Measurements from ENCODE around the gene ESRRG. TPM values are rescaled to one million over a fixed set of nuclear protein-coding genes. Genes with fewer than 3 reads are reported as not detected.

The ESRRG gene
- total and polyA plus RNA-seq, 2 of the 8 experiments (the other 6 are each of a cell fraction or from before 2014, with no cell fraction given): 0.59 to 1.4 TPM

DNA sequence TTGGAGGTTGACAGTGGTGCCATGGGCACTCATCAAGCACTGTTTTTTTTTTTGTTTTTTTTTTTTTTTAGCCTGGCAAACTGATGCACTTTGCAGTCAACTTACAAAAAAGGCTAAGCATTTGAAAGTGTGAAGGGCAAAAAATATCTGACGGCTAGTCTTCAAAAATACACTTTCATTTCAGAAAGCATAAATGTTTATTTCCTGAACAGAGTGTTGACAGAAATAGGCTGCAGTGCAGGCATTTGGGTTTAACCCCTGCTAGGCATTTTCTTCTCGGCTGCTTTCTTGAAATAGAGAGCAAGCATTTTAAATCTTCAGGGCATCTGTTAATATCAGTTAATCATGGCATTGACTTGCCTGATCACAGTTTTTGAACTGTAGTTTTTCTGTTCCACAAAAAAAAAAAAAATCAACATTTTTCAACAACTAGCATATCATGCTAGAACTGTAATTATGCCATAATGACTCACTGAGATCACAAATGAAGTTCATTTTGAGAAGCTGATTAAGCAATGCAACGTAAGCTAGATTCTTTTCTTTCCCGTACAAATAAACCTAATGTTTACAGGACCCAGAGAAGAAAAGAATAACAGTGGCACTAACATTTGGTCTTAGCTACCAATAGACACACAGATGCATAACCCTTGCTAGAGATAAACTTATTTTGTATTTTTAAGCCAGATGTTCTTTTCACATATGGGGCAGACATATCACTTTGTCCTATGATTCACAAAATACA lies 199.6 kb downstream of the ESRRG start:
- no peak overlapping the region for H4K5ac ChIP-seq (ENCODE audit: insufficient read length, low read depth, low read length)
- no peak overlapping the region for H4K91ac ChIP-seq (replicated peaks; ENCODE audit: insufficient read length, low read length)
- H3K27ac ChIP-seq (ENCODE audit: low read depth, low read length): no peak overlapping the region
- no peak overlapping the region for H4K8ac ChIP-seq (ENCODE audit: extremely low read depth, insufficient read depth, low read length)
- FAIRE-seq: no peak
- 94% methylated on average over 4 of the region's 4 CpGs; no CpG with 5 or more reads in 1 of the 2 experiments for WGBS, 2 experiments (ENCODE audit: extremely low coverage in 1 of 2, insufficient coverage in 1 of 2, insufficient read length in 1 of 2, insufficient replicate concordance in 2 of 2, low coverage in 1 of 2, low lambda C conversion rate in 2 of 2, missing lambda C conversion rate in 1 of 2)
- H3K9ac ChIP-seq (replicated peaks in 1 of 4; ENCODE audit: extremely low read depth in 1 of 4, low read depth in 3 of 4, low read length in 3 of 4): no peak overlapping the region
- H2BK15ac ChIP-seq (ENCODE audit: low read length): no peak overlapping the region
- H3K79me2 ChIP-seq (ENCODE audit: control insufficient read depth in 1 of 2, insufficient read depth in 2 of 2, low read length in 2 of 2): no peaks in the 10 kb centered on the region
- ChIA-PET CTCF (ENCODE audit: partially characterized antibody) (interaction anchor here (1.5 kb wide), 1 partner anchor 43 kb away, joined by 4 read pairs; no protein-coding TSS in a partner anchor), POLR2A (ENCODE audit: partially characterized antibody) (no interaction called here)
- no peaks in the 10 kb centered on the region for H3K23me2 ChIP-seq (ENCODE audit: low read depth, low read length)
- DNase-seq (ENCODE audit: low read depth in 1 of 2, low spot score in 2 of 2): no peak
- H2BK12ac ChIP-seq (ENCODE audit: low read depth, low read length): no peak overlapping the region
- H3K4me2 ChIP-seq (ENCODE audit: insufficient read depth in 1 of 2, low read depth in 2 of 2, low read length in 2 of 2): no peak overlapping the region
- H3K23ac ChIP-seq (ENCODE audit: insufficient read length): no peak overlapping the region
- no peak overlapping the region for H2AFZ ChIP-seq (ENCODE audit: low read length)
- H2AK5ac ChIP-seq (ENCODE audit: low read depth, low read length): no peak overlapping the region
- H3K4ac ChIP-seq (replicated peaks; ENCODE audit: insufficient read length, low read depth, low read length): no peak overlapping the region
- H3K79me1 ChIP-seq (ENCODE audit: low read depth, low read length): no peaks in the 10 kb centered on the region
- no peaks in the 10 kb centered on the region for H3K27me3 ChIP-seq (replicated peaks in 1 of 4; ENCODE audit: control insufficient read depth in 3 of 4, extremely low read depth in 1 of 4, insufficient read depth in 3 of 4, low read length in 3 of 4)
- no peak overlapping the region for H3K56ac ChIP-seq (replicated peaks; ENCODE audit: insufficient read length, low read depth, low read length)
- no peak overlapping the region for H3K4me3 ChIP-seq (ENCODE audit: extremely low read depth in 1 of 4, insufficient read depth in 2 of 4, low read depth in 3 of 4, low read length in 4 of 4)
- no peak overlapping the region for H2BK120ac ChIP-seq (replicated peaks; ENCODE audit: low read depth, low read length)
- H3K18ac ChIP-seq (ENCODE audit: extremely low read depth, low read length): no peak overlapping the region
- H3K4me1 ChIP-seq (replicated peaks in 1 of 4; ENCODE audit: control insufficient read depth in 3 of 4, insufficient read depth in 4 of 4, low read length in 3 of 4): peaks cover 0 to 2% (median under 1%) of the 10 kb centered on the region in 4 experiments; a peak in 2 of 7 replicates
- H4K20me1 ChIP-seq (replicated peaks in 1 of 2; ENCODE audit: control insufficient read depth in 1 of 2, insufficient read depth in 2 of 2, low read length in 2 of 2): no peaks in the 10 kb centered on the region
- no peaks in the 10 kb centered on the region for H3K36me3 ChIP-seq (ENCODE audit: control insufficient read depth in 2 of 4, insufficient read depth in 4 of 4, low read length in 3 of 4)
- H2BK20ac ChIP-seq (ENCODE audit: low read length): no peak overlapping the region
- H3K9me3 ChIP-seq (ENCODE audit: insufficient read depth in 2 of 2, low read depth in 1 of 2, low read length in 1 of 2): no peaks in the 10 kb centered on the region
- H2BK5ac ChIP-seq (ENCODE audit: low read depth, low read length): no peak overlapping the region
- no peak overlapping the region for H3K14ac ChIP-seq (ENCODE audit: insufficient read length)
- TF ChIP-seq RAD21 (IDR thresholded peaks at IDR 0.05 in 1 of 2, conservative IDR thresholded peaks at IDR 0.05 in 1 of 2; ENCODE audit: low read depth in 2 of 2, low read length in 2 of 2) (no peak), SRF (IDR thresholded peaks at IDR 0.05; ENCODE audit: low read depth, low read length) (no peak), SP2 (IDR thresholded peaks at IDR 0.05; ENCODE audit: low read length) (no peak), CTBP2 (IDR thresholded peaks at IDR 0.05; ENCODE audit: borderline replicate concordance, insufficient read depth, insufficient read length, low read length) (no peak), TAF7 (optimal IDR thresholded peaks at IDR 0.05; ENCODE audit: borderline replicate concordance, low read depth, low read length) (no peak), KDM4A (IDR thresholded peaks at IDR 0.05; ENCODE audit: low read depth, low read length, severe bottlenecking) (no peak), KDM5A (IDR thresholded peaks at IDR 0.05; ENCODE audit: low read length) (no peak)
- TF ChIP-seq, protein P1, sequence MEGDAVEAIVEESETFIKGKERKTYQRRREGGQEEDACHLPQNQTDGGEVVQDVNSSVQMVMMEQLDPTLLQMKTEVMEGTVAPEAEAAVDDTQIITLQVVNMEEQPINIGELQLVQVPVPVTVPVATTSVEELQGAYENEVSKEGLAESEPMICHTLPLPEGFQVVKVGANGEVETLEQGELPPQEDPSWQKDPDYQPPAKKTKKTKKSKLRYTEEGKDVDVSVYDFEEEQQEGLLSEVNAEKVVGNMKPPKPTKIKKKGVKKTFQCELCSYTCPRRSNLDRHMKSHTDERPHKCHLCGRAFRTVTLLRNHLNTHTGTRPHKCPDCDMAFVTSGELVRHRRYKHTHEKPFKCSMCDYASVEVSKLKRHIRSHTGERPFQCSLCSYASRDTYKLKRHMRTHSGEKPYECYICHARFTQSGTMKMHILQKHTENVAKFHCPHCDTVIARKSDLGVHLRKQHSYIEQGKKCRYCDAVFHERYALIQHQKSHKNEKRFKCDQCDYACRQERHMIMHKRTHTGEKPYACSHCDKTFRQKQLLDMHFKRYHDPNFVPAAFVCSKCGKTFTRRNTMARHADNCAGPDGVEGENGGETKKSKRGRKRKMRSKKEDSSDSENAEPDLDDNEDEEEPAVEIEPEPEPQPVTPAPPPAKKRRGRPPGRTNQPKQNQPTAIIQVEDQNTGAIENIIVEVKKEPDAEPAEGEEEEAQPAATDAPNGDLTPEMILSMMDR (IDR thresholded peaks at IDR 0.05; ENCODE audit: control extremely low read depth in 1 of 3, insufficient read depth in 1 of 3, low read depth in 1 of 3, low read length in 3 of 3): no peak

Measured in H1 (cell line).